Measurements from ENCODE around the gene TLX1.

DNA sequence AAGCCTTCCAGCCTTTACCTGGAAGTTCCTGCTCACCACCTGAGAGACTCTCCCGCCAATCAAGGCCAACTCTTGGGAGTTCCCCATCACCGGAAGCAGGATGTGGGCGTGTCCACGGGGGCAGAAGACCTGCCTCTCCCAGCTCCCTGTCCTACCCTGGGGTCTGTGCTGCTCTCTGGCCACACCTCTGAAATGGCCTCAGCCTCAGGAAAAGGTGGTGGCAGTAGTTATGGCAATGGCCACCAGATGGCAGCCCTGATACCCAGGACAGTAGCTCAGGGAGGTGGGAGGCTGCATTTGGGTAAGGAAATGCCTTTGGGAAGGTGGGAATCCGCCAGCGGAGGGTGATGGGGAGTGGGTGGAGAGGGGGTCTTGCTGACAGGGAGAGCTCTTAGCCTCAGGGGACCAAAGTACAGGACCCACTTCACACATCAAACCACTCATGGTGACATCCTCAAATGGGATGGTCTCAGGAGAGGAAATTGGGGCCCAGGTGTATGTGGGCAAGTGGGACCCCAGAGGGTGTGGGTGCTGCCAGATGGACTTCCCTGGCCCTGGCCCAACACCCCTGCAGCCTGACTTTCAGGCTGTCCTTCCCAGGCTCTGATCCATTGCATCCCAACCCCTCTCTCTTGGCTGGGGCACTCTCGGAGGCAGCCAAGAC, 35.4 kb upstream of the TLX1 start:
- TF ChIP-seq POLR2A (IDR thresholded peaks at IDR 0.05; ENCODE audit: low read length) (no peak), GATA1 (IDR thresholded peaks at IDR 0.05; ENCODE audit: low read depth, low read length) (no peak)

All from erythroblast (primary cell).